ENCODE measurements around the gene ENPP1.

ENPP1 gene

DNA sequence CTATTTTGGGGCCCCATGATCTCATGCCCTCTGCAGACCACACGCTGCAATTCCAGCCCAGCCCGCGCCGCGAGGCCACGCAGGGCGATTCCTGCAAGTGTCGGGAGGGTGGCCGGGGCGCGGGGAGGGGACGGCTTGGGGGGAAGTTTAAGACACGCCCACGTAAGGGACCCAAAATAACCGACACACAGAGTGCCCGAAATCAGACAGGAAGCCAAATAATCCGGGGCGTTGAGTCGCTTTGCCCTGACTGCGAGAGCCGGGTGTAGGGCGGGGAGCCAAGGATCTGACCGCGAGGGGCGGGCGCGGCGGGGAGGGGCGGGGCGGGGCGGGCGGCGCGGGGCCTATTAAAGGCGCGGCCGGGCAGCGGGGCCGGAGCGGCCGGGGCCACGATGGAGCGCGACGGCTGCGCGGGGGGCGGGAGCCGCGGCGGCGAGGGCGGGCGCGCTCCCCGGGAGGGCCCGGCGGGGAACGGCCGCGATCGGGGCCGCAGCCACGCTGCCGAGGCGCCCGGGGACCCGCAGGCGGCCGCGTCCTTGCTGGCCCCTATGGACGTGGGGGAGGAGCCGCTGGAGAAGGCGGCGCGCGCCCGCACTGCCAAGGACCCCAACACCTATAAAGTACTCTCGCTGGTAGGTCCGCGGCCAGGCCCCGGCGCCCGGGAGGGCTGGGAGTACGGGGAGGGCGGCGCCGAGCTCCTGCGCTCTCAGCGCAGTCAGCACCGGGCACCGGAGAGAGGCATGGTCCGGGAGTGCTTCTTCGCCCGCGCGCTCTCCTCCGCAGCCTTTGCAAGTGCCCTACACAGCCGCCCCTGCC lies at the start of gene ENPP1:
ENPP1 (plus strand) TSS at position 377 of the 816 bp plus-strand sequence; CDS start at position 393, 16 bp downstream.
- no peaks in the 10 kb centered on the region for H3K9me2 ChIP-seq (replicated peaks; ENCODE audit: control insufficient read depth, low read length)
- H3K27me3 ChIP-seq (ENCODE audit: control insufficient read depth, low read length) = no peaks in the 10 kb centered on the region
- H3K79me2 ChIP-seq (ENCODE audit: control insufficient read depth, low read length) = no peaks in the 10 kb centered on the region
- H3F3A ChIP-seq (ENCODE audit: control insufficient read depth, insufficient read depth) = peaks cover 3% of the 10 kb centered on the region
- no peaks in the 10 kb centered on the region for H3K9me3 ChIP-seq (ENCODE audit: control insufficient read depth, insufficient read depth, low read length)
- peak within 1 kb of the TSS; percentile 82 for H3K4me2 ChIP-seq (ENCODE audit: low read length)
- no peaks in the 10 kb centered on the region for H3K36me3 ChIP-seq (ENCODE audit: control insufficient read depth, low read length)
- peak within 1 kb of the TSS; percentile 22; the same call in 1 of the 2 replicates for H3K27ac ChIP-seq (ENCODE audit: low read depth, low read length)
- no peaks in the 10 kb centered on the region for H4K20me1 ChIP-seq (ENCODE audit: control insufficient read depth, insufficient read depth, low read depth, low read length)
- H3K4me1 ChIP-seq (ENCODE audit: control insufficient read depth, low read length) = peaks cover 23% of the 10 kb centered on the region
- H3K4me3 ChIP-seq (ENCODE audit: low read length) = peak within 1 kb of the TSS; percentile 85
- TF ChIP-seq, protein P1, sequence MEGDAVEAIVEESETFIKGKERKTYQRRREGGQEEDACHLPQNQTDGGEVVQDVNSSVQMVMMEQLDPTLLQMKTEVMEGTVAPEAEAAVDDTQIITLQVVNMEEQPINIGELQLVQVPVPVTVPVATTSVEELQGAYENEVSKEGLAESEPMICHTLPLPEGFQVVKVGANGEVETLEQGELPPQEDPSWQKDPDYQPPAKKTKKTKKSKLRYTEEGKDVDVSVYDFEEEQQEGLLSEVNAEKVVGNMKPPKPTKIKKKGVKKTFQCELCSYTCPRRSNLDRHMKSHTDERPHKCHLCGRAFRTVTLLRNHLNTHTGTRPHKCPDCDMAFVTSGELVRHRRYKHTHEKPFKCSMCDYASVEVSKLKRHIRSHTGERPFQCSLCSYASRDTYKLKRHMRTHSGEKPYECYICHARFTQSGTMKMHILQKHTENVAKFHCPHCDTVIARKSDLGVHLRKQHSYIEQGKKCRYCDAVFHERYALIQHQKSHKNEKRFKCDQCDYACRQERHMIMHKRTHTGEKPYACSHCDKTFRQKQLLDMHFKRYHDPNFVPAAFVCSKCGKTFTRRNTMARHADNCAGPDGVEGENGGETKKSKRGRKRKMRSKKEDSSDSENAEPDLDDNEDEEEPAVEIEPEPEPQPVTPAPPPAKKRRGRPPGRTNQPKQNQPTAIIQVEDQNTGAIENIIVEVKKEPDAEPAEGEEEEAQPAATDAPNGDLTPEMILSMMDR (IDR thresholded peaks at IDR 0.05; ENCODE audit: low read depth, low read length, poor library complexity, severe bottlenecking) = peak; percentile 47
- TF ChIP-seq EZH2phosphoT487 (IDR thresholded peaks at IDR 0.05; ENCODE audit: borderline replicate concordance, low read length) = no peak

DNA sequence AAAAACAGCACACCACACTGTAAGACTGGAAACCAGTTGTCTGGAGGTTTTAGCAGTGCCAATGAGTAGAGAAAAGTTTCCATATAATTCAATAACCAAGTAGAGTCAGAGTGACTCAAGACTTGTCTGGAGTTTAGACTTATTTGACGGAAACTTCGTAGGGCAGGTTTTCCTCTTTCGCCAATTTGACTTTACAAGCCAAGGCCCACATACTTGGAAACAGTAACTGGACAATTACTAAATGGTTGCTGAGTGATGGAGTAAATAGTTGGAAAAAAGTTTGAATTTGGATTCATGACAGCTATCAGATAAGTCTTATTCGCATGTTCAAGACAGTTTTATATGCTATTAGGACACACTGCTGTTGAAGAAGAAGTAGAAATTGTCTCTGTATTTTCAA lies 48.9 kb upstream of the ENPP1 start:
- Histone ChIP-seq H3K9me3 (ENCODE audit: control insufficient read depth, insufficient read depth, low read length) (no peaks in the 10 kb centered on the region), H4K20me1 (ENCODE audit: control insufficient read depth, insufficient read depth, low read depth, low read length) (no peaks in the 10 kb centered on the region), H3K4me2 (ENCODE audit: low read length) (no peak overlapping the region), H3K36me3 (ENCODE audit: control insufficient read depth, low read length) (no peaks in the 10 kb centered on the region), H3K79me2 (ENCODE audit: control insufficient read depth, low read length) (no peaks in the 10 kb centered on the region), H3K9me2 (replicated peaks; ENCODE audit: control insufficient read depth, low read length) (no peaks in the 10 kb centered on the region), H3K27ac (ENCODE audit: low read depth, low read length) (no peak overlapping the region), H3K4me3 (ENCODE audit: low read length) (no peak overlapping the region), H3K27me3 (ENCODE audit: control insufficient read depth, low read length) (no peaks in the 10 kb centered on the region), H3K4me1 (ENCODE audit: control insufficient read depth, low read length) (peaks cover 6% of the 10 kb centered on the region), H3F3A (ENCODE audit: control insufficient read depth, insufficient read depth) (no peaks in the 10 kb centered on the region)
- TF ChIP-seq, protein P1 (IDR thresholded peaks at IDR 0.05; ENCODE audit: low read depth, low read length, poor library complexity, severe bottlenecking) = no peak
- TF ChIP-seq EZH2phosphoT487 (IDR thresholded peaks at IDR 0.05; ENCODE audit: borderline replicate concordance, low read length) = no peak

DNA sequence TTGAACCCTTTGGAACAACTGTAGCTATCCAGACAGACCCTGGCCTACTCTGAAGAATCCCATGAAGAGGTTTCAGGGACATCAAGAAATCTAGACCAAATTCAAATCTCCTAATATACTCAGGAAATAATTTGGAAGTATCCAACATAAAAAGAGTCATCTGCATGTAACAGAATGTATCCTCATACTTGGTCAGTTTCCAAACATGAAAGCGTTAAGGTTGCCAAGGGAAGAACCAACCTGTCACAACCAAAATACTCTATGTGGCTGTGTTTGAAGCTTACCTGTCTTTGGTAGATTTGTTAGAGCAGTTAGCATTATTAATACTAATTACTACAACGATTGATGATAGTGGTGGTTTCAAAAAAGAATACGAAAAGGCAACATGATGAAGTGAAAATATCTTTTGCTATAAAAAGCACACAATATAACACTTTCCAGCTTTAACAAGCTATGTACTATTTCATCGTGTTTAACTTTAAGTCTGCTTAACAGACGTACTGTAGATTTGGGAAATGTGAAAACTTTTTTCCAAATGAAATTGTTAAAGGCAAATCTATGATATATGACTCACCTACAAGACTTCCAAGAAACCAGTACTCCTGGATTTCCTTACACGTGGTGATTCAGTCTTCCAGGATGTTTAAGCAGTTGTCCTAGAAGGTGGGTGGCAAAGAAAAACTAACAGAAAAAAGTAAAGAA lies 46.6 kb upstream of the ENPP1 start:
- no peaks in the 10 kb centered on the region for H3K4me1 ChIP-seq (ENCODE audit: control insufficient read depth, low read length)
- H3K27ac ChIP-seq (ENCODE audit: low read depth, low read length) = no peak overlapping the region
- H3K36me3 ChIP-seq (ENCODE audit: control insufficient read depth, low read length) = no peaks in the 10 kb centered on the region
- no peak overlapping the region for H3K4me2 ChIP-seq (ENCODE audit: low read length)
- H3K27me3 ChIP-seq (ENCODE audit: control insufficient read depth, low read length) = no peaks in the 10 kb centered on the region
- no peaks in the 10 kb centered on the region for H3K9me3 ChIP-seq (ENCODE audit: control insufficient read depth, insufficient read depth, low read length)
- no peak overlapping the region for H3K4me3 ChIP-seq (ENCODE audit: low read length)
- no peaks in the 10 kb centered on the region for H3K79me2 ChIP-seq (ENCODE audit: control insufficient read depth, low read length)
- no peaks in the 10 kb centered on the region for H4K20me1 ChIP-seq (ENCODE audit: control insufficient read depth, insufficient read depth, low read depth, low read length)
- no peak for TF ChIP-seq EZH2phosphoT487 (IDR thresholded peaks at IDR 0.05; ENCODE audit: borderline replicate concordance, low read length)
- TF ChIP-seq, protein P1 (IDR thresholded peaks at IDR 0.05; ENCODE audit: low read depth, low read length, poor library complexity, severe bottlenecking) = no peak
- no peaks in the 10 kb centered on the region for H3F3A ChIP-seq (ENCODE audit: control insufficient read depth, insufficient read depth)
- H3K9me2 ChIP-seq (replicated peaks; ENCODE audit: control insufficient read depth, low read length) = no peaks in the 10 kb centered on the region

Measured in DOHH2 (cell line).